Measurements from ENCODE around the gene BRIP1.
"Not testable (repeated sequence)": the region's sequence is repeated elsewhere in the genome, so short reads cannot be mapped to it uniquely, and the experiment has no call there.

DNA sequence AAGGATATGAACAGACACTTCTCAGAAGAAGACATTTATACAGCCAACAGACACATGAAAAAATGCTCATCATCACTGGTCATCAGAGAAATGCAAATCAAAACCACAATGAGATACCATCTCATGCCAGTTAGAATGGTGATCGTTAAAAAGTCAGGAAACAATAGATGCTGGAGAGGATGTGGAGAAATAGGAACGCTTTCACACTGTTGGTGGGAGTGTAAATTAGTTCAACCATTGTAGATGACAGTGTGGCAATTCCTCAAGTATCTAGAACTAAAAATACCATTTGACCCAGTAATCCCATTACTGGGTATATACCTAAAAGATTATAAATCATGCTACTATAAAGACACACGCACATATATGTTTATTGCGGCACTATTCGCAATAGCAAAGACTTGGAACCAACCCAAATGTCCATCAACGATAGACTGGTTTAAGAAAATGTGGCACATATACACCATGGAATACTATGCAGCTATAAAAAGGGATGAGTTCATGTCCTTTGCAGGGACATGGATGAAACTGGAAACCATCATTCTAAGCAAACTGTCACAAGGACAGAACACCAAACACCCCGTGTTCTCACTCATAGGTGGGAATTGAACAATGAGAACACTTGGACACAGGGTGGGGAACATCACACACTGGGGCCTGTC lies 186.0 kb downstream of the BRIP1 start:
- TF ChIP-seq EP300, POLR2A, POLR2AphosphoS5 (IDR thresholded peaks at IDR 0.05): not testable (repeated sequence)
- TF ChIP-seq, protein P1, sequence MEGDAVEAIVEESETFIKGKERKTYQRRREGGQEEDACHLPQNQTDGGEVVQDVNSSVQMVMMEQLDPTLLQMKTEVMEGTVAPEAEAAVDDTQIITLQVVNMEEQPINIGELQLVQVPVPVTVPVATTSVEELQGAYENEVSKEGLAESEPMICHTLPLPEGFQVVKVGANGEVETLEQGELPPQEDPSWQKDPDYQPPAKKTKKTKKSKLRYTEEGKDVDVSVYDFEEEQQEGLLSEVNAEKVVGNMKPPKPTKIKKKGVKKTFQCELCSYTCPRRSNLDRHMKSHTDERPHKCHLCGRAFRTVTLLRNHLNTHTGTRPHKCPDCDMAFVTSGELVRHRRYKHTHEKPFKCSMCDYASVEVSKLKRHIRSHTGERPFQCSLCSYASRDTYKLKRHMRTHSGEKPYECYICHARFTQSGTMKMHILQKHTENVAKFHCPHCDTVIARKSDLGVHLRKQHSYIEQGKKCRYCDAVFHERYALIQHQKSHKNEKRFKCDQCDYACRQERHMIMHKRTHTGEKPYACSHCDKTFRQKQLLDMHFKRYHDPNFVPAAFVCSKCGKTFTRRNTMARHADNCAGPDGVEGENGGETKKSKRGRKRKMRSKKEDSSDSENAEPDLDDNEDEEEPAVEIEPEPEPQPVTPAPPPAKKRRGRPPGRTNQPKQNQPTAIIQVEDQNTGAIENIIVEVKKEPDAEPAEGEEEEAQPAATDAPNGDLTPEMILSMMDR (IDR thresholded peaks at IDR 0.05): not testable (repeated sequence)

All from stomach (tissue), 4 donors.